HCT116 (cell line): Measurements from ENCODE around the gene MRPL37. TPM values are rescaled to one million over a fixed set of nuclear protein-coding genes. Genes with fewer than 3 reads are reported as not detected.

ENCODE experiments used
- ATAC-seq: fragments of 200-7000 bp; cut with Tn5 transposase; 2 replicates; pipeline ENCODE4 v1.9.1; 2020; ENCODE audit warnings: mild to moderate bottlenecking, moderate library complexity
- BruUV-seq: library from RNA; stranded (reverse); fragments of 400-500 nt; replicated peaks from 2 replicates; lab custom pipeline; 2021; lab: Mats Ljungman, UMichigan
- CTCF ChIA-PET: fragments of 300-600 bp; sonication (Branson Sonifier 250); formaldehyde crosslinking; loops from one replicate; lab custom pipeline; 2021; ENCODE audit warnings: antibody characterized with exemption; lab: Charles Lee
- POLR2A ChIA-PET: fragments of 300-600, 350-600 bp; sonication (Branson Sonifier 250); formaldehyde crosslinking; loops from one replicate; lab custom pipeline; 2021; ENCODE audit warnings: antibody characterized with exemption; lab: Charles Lee
- RAD21 ChIA-PET, 2 experiments: fragments of 300-600 bp; sonication (Branson Sonifier 250); formaldehyde crosslinking; loops; one replicate each; lab custom pipeline; 2023; ENCODE audit warnings: low total read pairs in 2 of 2; ENCODE audit not compliant: uncharacterized antibody in 2 of 2, unreplicated experiment in 2 of 2, low non-redundant PET in 1 of 2; lab: Charles Lee
- DNase-seq: peaks from one replicate; pipeline ENCODE4 v3.0.0-alpha.2; 2010; ENCODE audit warnings: low read depth, low spot score
- H2AFZ ChIP-seq: fragments of 200-600 bp; shearing (Covaris generic), sonication (generic); 2 replicates; pipeline ENCODE4 v1.6.1; 2017; ENCODE audit warnings: low read depth, mixed run types, mixed read lengths, antibody characterized with exemption, low read length; ENCODE audit not compliant: poor library complexity, severe bottlenecking
- H3K27ac ChIP-seq: 2 replicates; pipeline ENCODE4 v1.5.1; 2012; ENCODE audit warnings: low read depth, low read length
- H3K27me3 ChIP-seq: fragments of 200-600 bp; sonication (generic); 2 replicates; pipeline ENCODE4 v1.6.1; 2016; ENCODE audit warnings: mixed run types, low read length, mixed read lengths; ENCODE audit not compliant: insufficient read depth
- H3K36me3 ChIP-seq, 2 experiments: fragments of 200-500 bp in 1 of 2; fragments of 200-600 bp in 1 of 2; sonication (Bioruptor generic) in 1 of 2; sonication (generic) in 1 of 2; 2 replicates each; pipeline versions ENCODE4 v1.5.1 to v1.6.1; 2014 to 2016; ENCODE audit warnings: low read length in 2 of 2, inconsistent platforms in 1 of 2, mixed read lengths in 1 of 2, mixed run types in 1 of 2; ENCODE audit not compliant: insufficient read depth in 2 of 2, control insufficient read depth in 1 of 2
- H3K4me1 ChIP-seq, 2 experiments: fragments of 200-600 bp in 1 of 2; sonication (generic) in 1 of 2; 2 replicates each; pipeline versions ENCODE4 v1.5.1 to v1.6.1; 2012 to 2017; ENCODE audit warnings: low read length in 2 of 2, inconsistent platforms in 1 of 2, mild to moderate bottlenecking in 1 of 2, mixed read lengths in 1 of 2, mixed run types in 1 of 2, moderate library complexity in 1 of 2; ENCODE audit not compliant: insufficient read depth in 2 of 2, control insufficient read depth in 1 of 2
- H3K4me2 ChIP-seq: fragments of 200-600 bp; sonication (generic); 2 replicates; pipeline ENCODE4 v1.6.1; 2017; ENCODE audit warnings: mixed run types, low read length, mixed read lengths
- H3K4me3 ChIP-seq, 2 experiments: fragments of 200-600 bp in 1 of 2; sonication (generic) in 1 of 2; replicated peaks in 1 of 2; 2 replicates each; pipeline ENCODE4 v1.5.1; 2011 to 2016; ENCODE audit warnings: low read length in 2 of 2, control low read depth in 1 of 2, low read depth in 1 of 2, mild to moderate bottlenecking in 1 of 2, mixed read lengths in 1 of 2, mixed run types in 1 of 2
- H3K79me2 ChIP-seq: fragments of 200-600 bp; sonication (generic); 2 replicates; pipeline ENCODE4 v1.6.1; 2017; ENCODE audit warnings: mild to moderate bottlenecking, mixed run types, low read length, moderate library complexity, mixed read lengths; ENCODE audit not compliant: insufficient read depth
- H3K9ac ChIP-seq: fragments of 200-600 bp; sonication (generic); 2 replicates; pipeline ENCODE4 v1.6.1; 2016; ENCODE audit warnings: low read length, mixed read lengths
- H3K9me2 ChIP-seq: fragments of 200-600 bp; sonication (generic), shearing (Covaris generic); 2 replicates; pipeline ENCODE4 v1.6.1; 2017; ENCODE audit warnings: mixed run types, mild to moderate bottlenecking, moderate library complexity; ENCODE audit not compliant: insufficient read depth
- H3K9me3 ChIP-seq, 2 experiments: fragments of 200-500 bp in 1 of 2; fragments of 200-600 bp in 1 of 2; sonication (Bioruptor generic) in 1 of 2; sonication (generic) in 1 of 2; 2 replicates each; pipeline ENCODE4 v1.6.1; 2014 to 2017; ENCODE audit warnings: low read length in 2 of 2, mixed read lengths in 2 of 2, inconsistent platforms in 1 of 2, low read depth in 1 of 2, mild to moderate bottlenecking in 1 of 2, mixed run types in 1 of 2, moderate library complexity in 1 of 2; ENCODE audit not compliant: control insufficient read depth in 1 of 2, insufficient read depth in 1 of 2
- H4K20me1 ChIP-seq: fragments of 200-600 bp; sonication (generic), shearing (Covaris generic); 2 replicates; pipeline ENCODE4 v1.6.1; 2017; ENCODE audit warnings: mixed run types, mild to moderate bottlenecking, moderate library complexity; ENCODE audit not compliant: insufficient read depth
- CBX3 ChIP-seq: IDR thresholded peaks from 2 replicates; pipeline ENCODE4 v1.6.1; 2012; ENCODE audit warnings: low read depth
- FOSL1 ChIP-seq: IDR thresholded peaks from 2 replicates; pipeline ENCODE4 v1.6.1; 2012; ENCODE audit warnings: low read depth
- MAX ChIP-seq: IDR thresholded peaks from 2 replicates; pipeline ENCODE4 v1.6.1; 2012
- SIN3A ChIP-seq: IDR thresholded peaks from 2 replicates; pipeline ENCODE4 v1.6.1; 2012; ENCODE audit warnings: low read depth
- TCF7L2 ChIP-seq: IDR thresholded peaks from 2 replicates; pipeline ENCODE4 v1.7.0; 2011; ENCODE audit warnings: borderline replicate concordance, inconsistent platforms; ENCODE audit not compliant: insufficient read depth, insufficient read length; ENCODE audit errors: extremely low read depth
- intact Hi-C: fragments of 100-400 bp; cut with micrococcal nuclease; formaldehyde crosslinking; loops from 2 replicates; pipeline ENCODE4 v1.10.0; 2022
- total RNA-seq: library from RNA; stranded (reverse); gene quantifications from one replicate; pipeline ENCODE4 v1.2.1, GENCODE V29; 2021; ENCODE audit not compliant: unreplicated experiment

Gene MRPL37
- total RNA-seq, 1 experiment from 2014 or later: 132 TPM

- ChIA-PET RAD21 (interaction anchor here in 1 of 2 experiments (0.5 kb wide), 1 partner anchor 227 kb away, joined by 3 read pairs; no protein-coding TSS in a partner anchor), CTCF (no interaction called here), POLR2A (no interaction called here)
- H3K27ac ChIP-seq: no peak overlapping the region
- H4K20me1 ChIP-seq: no peaks in the 10 kb centered on the region
- no peak overlapping the region for H3K4me3 ChIP-seq
- BruUV-seq: no TSS peak
- DNase-seq (no peak), ATAC-seq (no peak)
- no peaks in the 10 kb centered on the region for H3K4me1 ChIP-seq
- H3K4me2 ChIP-seq: no peak overlapping the region
- intact Hi-C loops: no loop called here
- H3K79me2 ChIP-seq: no peaks in the 10 kb centered on the region
- no peak overlapping the region for H2AFZ ChIP-seq
- H3K9me3 ChIP-seq: no peaks in the 10 kb centered on the region
- no peaks in the 10 kb centered on the region for H3K27me3 ChIP-seq
- no peaks in the 10 kb centered on the region for H3K9me2 ChIP-seq
- no peak for TF ChIP-seq MAX
- H3K36me3 ChIP-seq: no peaks in the 10 kb centered on the region
- H3K9ac ChIP-seq: no peak overlapping the region
Observed at GRCh38 chr1:54262244-54262643, 62.3 kb downstream of the MRPL37 start.

GRCh38 chr1:54263601-54264226 lies 63.7 kb downstream of the MRPL37 start:
- Histone ChIP-seq H3K27ac (no peak overlapping the region), H3K27me3 (no peaks in the 10 kb centered on the region), H3K9me2 (no peaks in the 10 kb centered on the region), H3K9me3 (no peaks in the 10 kb centered on the region), H3K79me2 (no peaks in the 10 kb centered on the region), H2AFZ (no peak overlapping the region), H3K4me1 (no peaks in the 10 kb centered on the region), H3K36me3 (no peaks in the 10 kb centered on the region), H4K20me1 (no peaks in the 10 kb centered on the region), H3K4me2 (no peak overlapping the region), H3K4me3 (no peak overlapping the region), H3K9ac (no peak overlapping the region)
- RAD21 ChIA-PET: no interaction called here
- BruUV-seq: no TSS peak
- POLR2A ChIA-PET: no interaction called here
- CTCF ChIA-PET: no interaction called here
- no peak for TF ChIP-seq TCF7L2
- TF ChIP-seq MAX: no peak
- TF ChIP-seq FOSL1: no peak
- TF ChIP-seq CBX3: no peak
- TF ChIP-seq SIN3A: no peak
- ATAC-seq: no peak
- no peak for DNase-seq
- intact Hi-C loops: no loop called here
